A549 treated with CORT108297 at 1 μM for 4 hours (cell line): ENCODE measurements around the gene MGAT4A. TPM values are rescaled to one million over a fixed set of nuclear protein-coding genes. Genes with fewer than 3 reads are reported as not detected.

Source experiments
- total RNA-seq: library from RNA; stranded (reverse); fragments of 200-300 nt; extraction: Qiagen RNA extraction; gene quantifications from 5 replicates; pipeline ENCODE4 v1.2.3, GENCODE V29; 2022

MGAT4A gene
- 0.98 to 2.1 TPM (median 1.3 TPM) in 5 replicates for total RNA-seq

DNA sequence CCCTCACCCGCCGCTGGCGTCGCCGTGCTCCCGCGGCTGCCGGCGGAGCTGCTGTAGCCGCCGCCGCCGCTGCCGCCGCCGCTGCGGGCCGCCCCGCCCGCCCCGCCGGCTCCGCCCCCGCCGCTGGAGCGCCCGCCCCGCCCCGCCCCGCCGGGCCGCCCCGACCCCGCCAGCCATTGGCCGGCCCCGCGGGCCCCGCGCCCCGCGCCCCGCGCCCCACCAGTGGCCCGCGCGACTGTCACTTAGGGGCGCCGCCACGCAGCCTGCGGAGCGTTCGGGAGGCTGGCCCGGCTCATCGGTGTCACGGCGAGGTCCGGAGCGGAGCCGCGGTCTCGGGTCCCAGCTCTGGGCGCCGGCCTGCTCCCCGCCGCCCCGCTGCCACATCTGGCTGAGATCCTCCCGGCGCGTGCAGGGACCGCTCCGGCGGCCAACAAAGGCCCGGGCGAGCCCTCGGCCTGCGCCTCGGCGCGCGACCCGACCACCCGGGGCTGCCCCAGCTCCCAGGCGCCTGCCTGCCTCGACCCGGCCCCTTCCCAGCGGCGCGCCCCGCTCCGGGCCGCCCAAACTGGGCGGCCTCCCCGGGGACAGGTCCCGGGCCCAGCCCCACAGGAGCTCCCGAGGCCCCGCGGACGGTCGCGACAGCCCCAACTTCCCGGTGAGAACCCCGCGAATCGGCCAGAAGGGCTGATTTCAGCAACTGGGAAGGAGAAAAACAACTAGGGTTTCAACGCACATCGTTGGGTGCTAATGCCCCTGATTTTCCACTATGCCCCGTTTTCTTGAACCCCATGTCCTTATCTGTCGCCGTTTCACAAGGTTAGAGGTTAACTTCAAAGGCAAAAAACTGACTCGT is at the start of gene MGAT4A:
MGAT4A (minus strand) TSS at position 92 of the 853 bp plus-strand sequence. CDS start 4,800 bp downstream, outside the sequence.

DNA sequence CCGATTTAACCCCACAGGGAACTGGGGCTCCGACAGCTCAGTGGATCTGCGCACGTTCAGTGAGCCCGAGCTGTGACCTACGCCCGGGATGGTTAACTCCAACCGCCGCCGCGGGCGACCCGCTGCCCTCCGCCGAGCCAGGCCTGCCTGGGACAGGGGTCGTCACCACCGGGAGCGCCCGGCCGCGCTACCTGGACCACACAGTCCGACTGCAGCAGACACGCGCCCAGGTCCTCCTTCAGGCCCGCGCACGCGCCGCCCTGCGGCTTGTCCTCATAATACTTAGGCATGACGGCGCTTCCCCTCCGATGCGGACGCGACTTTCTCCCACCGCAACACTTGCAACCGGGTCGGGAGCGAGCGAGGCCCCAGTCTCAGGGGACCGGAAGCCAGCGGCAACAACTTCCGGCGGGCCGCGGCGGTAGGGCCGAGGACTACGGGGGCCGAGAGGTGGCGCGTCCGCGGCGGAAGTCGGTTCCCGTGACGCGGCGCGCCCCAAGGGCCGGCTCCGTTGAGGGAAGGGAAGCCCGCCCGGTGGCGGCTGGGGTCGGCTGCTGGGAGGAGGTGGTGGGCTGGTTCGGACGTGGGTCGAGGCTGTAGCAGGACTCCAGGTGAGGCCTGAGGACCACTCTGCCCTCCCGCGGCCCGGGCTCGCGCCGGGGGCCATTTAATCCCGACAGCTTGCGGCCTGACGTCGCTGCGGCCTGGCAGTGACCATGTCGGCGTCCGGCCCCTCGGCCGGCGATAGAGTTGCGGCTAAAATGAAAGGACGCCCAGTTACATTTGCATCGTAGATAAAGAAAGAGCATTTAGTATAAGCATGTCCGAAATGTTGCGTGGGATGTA is 122.6 kb downstream of the MGAT4A start, which contains the start of the genes COA5 and UNC50:
COA5 (minus strand) TSS at position 397 of the 846 bp plus-strand sequence; CDS start at position 290, 107 bp downstream.
UNC50 (plus strand) TSS at position 474 of the 846 bp plus-strand sequence. CDS start 1,171 bp downstream, outside the sequence.

Other genes starting within 250 kb of the MGAT4A start
- 20.7 to 25.4 TPM (median 22.2 TPM) in 5 replicates for gene COA5, start 122.6 kb downstream of the MGAT4A start, total RNA-seq
- 43.7 to 47.8 TPM (median 46.0 TPM) in 5 replicates for gene UNC50, start 122.5 kb downstream of the MGAT4A start, total RNA-seq
- 0.97 to 2.0 TPM (median 1.4 TPM) in 5 replicates for gene CRACDL, start 205.1 kb upstream of the MGAT4A start, total RNA-seq